Karpas-422 (cell line): ENCODE results near the gene DNM2. TPM values are rescaled to one million over a fixed set of nuclear protein-coding genes. Genes with fewer than 3 reads are reported as not detected.

Experiments used
- DNase-seq: peaks from one replicate; pipeline ENCODE4 v3.0.0-alpha.2; 2015
- H2AFZ ChIP-seq: fragments of 200-600 bp; sonication (generic); 2 replicates; pipeline ENCODE4 v1.6.1; 2014; ENCODE audit warnings: antibody characterized with exemption, low read length, mixed read lengths
- H3K27ac ChIP-seq: fragments of 200-600 bp; sonication (generic); 2 replicates; pipeline ENCODE4 v1.5.1; 2014; ENCODE audit warnings: mild to moderate bottlenecking, low read length, moderate library complexity
- H3K27me3 ChIP-seq: fragments of 200-600 bp; sonication (generic); 2 replicates; pipeline ENCODE4 v1.6.1; 2014; ENCODE audit warnings: low read length, mixed read lengths
- H3K36me3 ChIP-seq: fragments of 200-600 bp; sonication (generic); 2 replicates; pipeline ENCODE4 v1.6.1; 2014; ENCODE audit warnings: low read length, mixed read lengths; ENCODE audit not compliant: insufficient read depth
- H3K4me1 ChIP-seq: fragments of 200-600 bp; sonication (generic); 2 replicates; pipeline ENCODE4 v1.6.1; 2014; ENCODE audit warnings: mild to moderate bottlenecking, low read length, mixed read lengths
- H3K4me2 ChIP-seq: fragments of 200-600 bp; sonication (generic); 2 replicates; pipeline ENCODE4 v1.6.1; 2014; ENCODE audit warnings: low read length, low read depth, mild to moderate bottlenecking; ENCODE audit not compliant: poor library complexity, severe bottlenecking
- H3K4me3 ChIP-seq: fragments of 200-600 bp; sonication (generic); 2 replicates; pipeline ENCODE4 v1.5.1; 2014; ENCODE audit warnings: mild to moderate bottlenecking, antibody characterized with exemption, low read length, mixed read lengths
- H3K79me2 ChIP-seq: fragments of 200-600 bp; sonication (generic); 2 replicates; pipeline ENCODE4 v1.6.1; 2014; ENCODE audit warnings: mild to moderate bottlenecking, low read length, mixed read lengths
- H3K9ac ChIP-seq: fragments of 200-600 bp; sonication (generic); 2 replicates; pipeline ENCODE4 v1.6.0; 2014; ENCODE audit warnings: low read length
- H3K9me2 ChIP-seq: fragments of 200-600 bp; sonication (generic), shearing (Covaris generic); replicated peaks from 2 replicates; pipeline ENCODE4 v1.6.0; 2014; ENCODE audit warnings: mild to moderate bottlenecking, low read length, moderate library complexity; ENCODE audit not compliant: insufficient read depth
- H3K9me3 ChIP-seq: fragments of 300-700, 200-600 bp; sonication (generic); 2 replicates; pipeline ENCODE4 v1.6.1; 2014; ENCODE audit warnings: low read length, mixed read lengths
- H4K20me1 ChIP-seq: fragments of 200-600 bp; sonication (generic); 2 replicates; pipeline ENCODE4 v1.6.1; 2014; ENCODE audit warnings: mild to moderate bottlenecking, antibody characterized with exemption, low read length, low read depth; ENCODE audit not compliant: insufficient read depth
- total RNA-seq: library from RNA; depleted of rRNA; stranded (reverse); fragments of >200 nt; shearing (Covaris generic); gene quantifications from 2 replicates; pipeline ENCODE4 v1.2.3, GENCODE V29; 2014; ENCODE audit warnings: low replicate concordance

Gene DNM2
- total RNA-seq, 1 experiment from 2014 or later, result 91.1 TPM

DNA sequence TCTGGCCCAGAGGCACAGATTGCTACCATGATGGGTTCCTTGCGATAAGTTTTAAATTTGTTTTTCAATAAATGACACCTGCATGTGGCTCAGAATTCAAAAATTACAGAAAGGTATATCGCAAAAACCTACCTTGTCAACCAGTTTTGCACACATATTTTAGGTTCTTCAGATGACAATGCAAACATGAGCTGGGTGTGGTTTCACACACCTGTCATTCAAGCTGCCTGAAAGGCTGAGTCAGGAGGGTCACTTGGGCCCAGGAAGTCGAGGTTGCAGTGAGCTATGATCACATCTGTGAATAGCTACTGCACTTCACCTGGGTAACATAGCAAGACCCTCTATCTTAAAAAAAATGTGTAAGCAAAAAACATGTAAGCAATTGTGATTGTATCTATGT lies 56.1 kb downstream of the DNM2 start:
- Histone ChIP-seq H3K9ac (no peak overlapping the region), H3K4me1 (0 out of 2 replicates have a peak, but pooled peaks cover 5% of the 10 kb centered on the region), H3K9me3 (no peaks in the 10 kb centered on the region), H4K20me1 (no peaks in the 10 kb centered on the region), H3K27me3 (no peaks in the 10 kb centered on the region), H3K27ac (no peak overlapping the region), H3K4me2 (no peak overlapping the region), H3K4me3 (no peak overlapping the region), H3K79me2 (peaks cover 16% of the 10 kb centered on the region; the same call in 1 of the 2 replicates), H3K36me3 (peaks cover 6% of the 10 kb centered on the region; the same call in 1 of the 2 replicates), H2AFZ (no peak overlapping the region), H3K9me2 (no peaks in the 10 kb centered on the region)
- DNase-seq, result no peak

- Histone ChIP-seq H3K4me2 (no peak overlapping the region), H2AFZ (no peak overlapping the region)
Measured at GRCh38 chr19:10774893-10775292, 57.0 kb downstream of the DNM2 start.

DNA sequence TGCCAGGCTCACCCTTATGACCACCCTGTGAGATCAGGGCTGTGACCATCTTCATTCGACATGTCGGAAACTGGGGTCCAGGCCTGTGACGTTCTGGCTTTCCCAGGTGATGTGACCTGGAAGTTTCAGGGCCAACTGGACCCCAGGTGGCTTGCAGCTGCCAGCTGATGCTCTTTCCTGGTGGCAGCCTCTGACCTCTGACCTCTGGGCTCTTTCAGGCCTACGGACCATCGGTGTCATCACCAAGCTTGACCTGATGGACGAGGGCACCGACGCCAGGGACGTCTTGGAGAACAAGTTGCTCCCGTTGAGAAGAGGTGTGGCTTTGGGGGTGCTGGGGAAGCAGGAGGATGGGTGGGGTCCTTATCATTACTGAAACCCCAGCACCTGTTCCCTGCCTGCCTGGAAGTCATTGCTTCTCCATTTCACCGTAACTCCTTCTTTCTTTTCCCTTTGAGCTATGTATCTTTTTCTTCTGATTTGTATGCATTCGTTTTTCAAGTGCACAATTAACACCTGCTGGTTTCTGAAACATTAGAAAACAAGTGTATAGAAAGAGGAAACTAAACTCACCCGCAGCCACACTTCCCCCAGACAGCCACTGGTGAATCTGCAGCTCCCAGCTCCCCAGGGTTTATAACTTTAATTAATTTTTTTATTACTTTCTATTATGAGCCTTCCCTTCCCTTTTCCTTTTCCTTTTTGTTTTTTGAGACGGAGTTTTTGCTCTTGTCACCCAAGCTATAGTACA lies 59.2 kb downstream of the DNM2 start:
- H3K4me2 ChIP-seq, result no peak overlapping the region
- H3K9ac ChIP-seq, result no peak overlapping the region
- no peaks in the 10 kb centered on the region for H3K79me2 ChIP-seq
- no peaks in the 10 kb centered on the region for H4K20me1 ChIP-seq
- H3K9me3 ChIP-seq, result no peaks in the 10 kb centered on the region
- H3K4me1 ChIP-seq, result 0 out of 2 replicates have a peak, but pooled peaks cover 5% of the 10 kb centered on the region
- DNase-seq, result no peak
- H3K27me3 ChIP-seq, result no peaks in the 10 kb centered on the region
- H3K36me3 ChIP-seq, result peaks cover 6% of the 10 kb centered on the region; the same call in 1 of the 2 replicates
- no peaks in the 10 kb centered on the region for H3K9me2 ChIP-seq
- no peak overlapping the region for H3K4me3 ChIP-seq
- H3K27ac ChIP-seq, result no peak overlapping the region
- no peak overlapping the region for H2AFZ ChIP-seq

More at GRCh38 chr19:10774893-10775292, 57.0 kb downstream of the DNM2 start:
- Histone ChIP-seq H4K20me1 (no peaks in the 10 kb centered on the region), H3K4me1 (0 out of 2 replicates have a peak, but pooled peaks cover 5% of the 10 kb centered on the region), H3K9me2 (no peaks in the 10 kb centered on the region), H3K27ac (no peak overlapping the region), H3K9ac (no peak overlapping the region), H3K79me2 (peaks cover 9% of the 10 kb centered on the region; the same call in 1 of the 2 replicates), H3K9me3 (no peaks in the 10 kb centered on the region), H3K36me3 (peaks cover 6% of the 10 kb centered on the region; the same call in 1 of the 2 replicates), H3K27me3 (no peaks in the 10 kb centered on the region), H3K4me3 (no peak overlapping the region)
- no peak for DNase-seq

- Histone ChIP-seq H3K27ac (no peak overlapping the region), H3K9me3 (no peaks in the 10 kb centered on the region), H3K79me2 (no peaks in the 10 kb centered on the region), H3K4me3 (no peak overlapping the region), H2AFZ (no peak overlapping the region), H3K9ac (no peak overlapping the region), H3K4me1 (0 out of 2 replicates have a peak, but pooled peaks cover 5% of the 10 kb centered on the region), H4K20me1 (no peaks in the 10 kb centered on the region), H3K36me3 (peaks cover 15% of the 10 kb centered on the region), H3K4me2 (no peak overlapping the region), H3K9me2 (no peaks in the 10 kb centered on the region), H3K27me3 (no peaks in the 10 kb centered on the region)
- DNase-seq, result no peak
Measured at GRCh38 chr19:10780368-10780767, 62.5 kb downstream of the DNM2 start.

GRCh38 chr19:10782795-10783194 lies 64.9 kb downstream of the DNM2 start:
- Histone ChIP-seq H4K20me1 (no peaks in the 10 kb centered on the region), H3K9ac (no peak overlapping the region), H3K9me2 (no peaks in the 10 kb centered on the region), H3K27me3 (no peaks in the 10 kb centered on the region), H3K4me1 (no peaks in the 10 kb centered on the region), H2AFZ (no peak overlapping the region), H3K9me3 (no peaks in the 10 kb centered on the region), H3K27ac (no peak overlapping the region), H3K4me2 (no peak overlapping the region), H3K4me3 (no peak overlapping the region), H3K36me3 (peaks cover 27% of the 10 kb centered on the region), H3K79me2 (no peaks in the 10 kb centered on the region)
- DNase-seq, result no peak

GRCh38 chr19:10784257-10784656 lies 66.4 kb downstream of the DNM2 start:
- H3K79me2 ChIP-seq, result no peaks in the 10 kb centered on the region
- no peaks in the 10 kb centered on the region for H4K20me1 ChIP-seq
- no peak overlapping the region for H3K4me2 ChIP-seq
- H2AFZ ChIP-seq, result no peak overlapping the region
- H3K9me2 ChIP-seq, result no peaks in the 10 kb centered on the region
- H3K27me3 ChIP-seq, result no peaks in the 10 kb centered on the region
- H3K9me3 ChIP-seq, result no peaks in the 10 kb centered on the region
- peaks cover 24% of the 10 kb centered on the region for H3K36me3 ChIP-seq
- H3K9ac ChIP-seq, result no peak overlapping the region
- H3K4me1 ChIP-seq, result no peaks in the 10 kb centered on the region
- H3K4me3 ChIP-seq, result no peak overlapping the region
- no peak overlapping the region for H3K27ac ChIP-seq
- no peak for DNase-seq

- Histone ChIP-seq H3K4me2 (no peak overlapping the region), H3K27me3 (no peaks in the 10 kb centered on the region), H4K20me1 (no peaks in the 10 kb centered on the region), H3K27ac (no peak overlapping the region), H3K4me1 (peaks cover 7% of the 10 kb centered on the region), H2AFZ (no peak overlapping the region), H3K9me2 (no peaks in the 10 kb centered on the region), H3K4me3 (no peak overlapping the region), H3K9me3 (no peaks in the 10 kb centered on the region), H3K79me2 (no peaks in the 10 kb centered on the region), H3K9ac (no peak overlapping the region), H3K36me3 (peaks cover 18% of the 10 kb centered on the region)
- DNase-seq, result no peak
Measured at GRCh38 chr19:10788146-10788545, 70.3 kb downstream of the DNM2 start.

DNA sequence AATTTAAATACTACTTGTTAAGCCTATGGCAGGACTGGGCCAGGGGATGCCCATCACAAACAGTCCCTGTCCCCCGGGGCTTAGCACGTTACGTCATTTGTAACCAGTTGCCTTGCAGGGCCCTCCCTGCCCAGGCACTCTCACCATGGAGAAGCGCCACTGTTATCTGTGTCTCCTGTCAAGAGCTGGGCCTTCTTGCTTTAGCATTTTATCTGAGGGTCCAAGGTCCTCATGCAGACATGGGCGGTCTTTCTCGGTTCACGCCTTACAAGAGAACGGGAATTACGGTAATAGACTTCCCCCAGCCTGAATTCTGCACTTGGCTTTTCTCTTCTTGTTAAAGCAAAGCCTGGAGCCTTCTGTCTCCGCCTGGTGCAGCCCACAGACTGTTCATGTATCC lies 72.0 kb downstream of the DNM2 start:
- H3K9me2 ChIP-seq, result no peaks in the 10 kb centered on the region
- no peak overlapping the region for H2AFZ ChIP-seq
- no peaks in the 10 kb centered on the region for H3K9me3 ChIP-seq
- peaks cover 7% of the 10 kb centered on the region for H3K4me1 ChIP-seq
- H3K4me3 ChIP-seq, result no peak overlapping the region
- H3K9ac ChIP-seq, result no peak overlapping the region
- no peaks in the 10 kb centered on the region for H4K20me1 ChIP-seq
- no peak overlapping the region for H3K27ac ChIP-seq
- H3K27me3 ChIP-seq, result no peaks in the 10 kb centered on the region
- peaks cover 16% of the 10 kb centered on the region for H3K36me3 ChIP-seq
- H3K4me2 ChIP-seq, result no peak overlapping the region
- DNase-seq, result no peak
- no peaks in the 10 kb centered on the region for H3K79me2 ChIP-seq
